Neuronal stem cell (in vitro differentiated cells): Measurements from ENCODE around the gene AMMECR1.

ENCODE experiments used
- DNase-seq: peaks from one replicate; pipeline ENCODE4 v3.0.0-alpha.2; 2013; ENCODE audit warnings: low spot score
- H2AFZ ChIP-seq: one replicate; pipeline ENCODE4 v1.6.1; 2013; ENCODE audit warnings: mild to moderate bottlenecking, low read length, inconsistent platforms
- H2AK5ac ChIP-seq: 2 replicates; pipeline ENCODE4 v1.6.1; 2013; ENCODE audit warnings: low read depth, mild to moderate bottlenecking, inconsistent platforms, low read length, moderate library complexity, mixed read lengths
- H2BK120ac ChIP-seq: 2 replicates; pipeline ENCODE4 v1.6.1; 2013; ENCODE audit warnings: low read depth, mild to moderate bottlenecking, inconsistent platforms, low read length, moderate library complexity, mixed read lengths
- H2BK12ac ChIP-seq: one replicate; pipeline ENCODE4 v1.6.1; 2013; ENCODE audit warnings: low read length, inconsistent platforms
- H2BK15ac ChIP-seq: 2 replicates; pipeline ENCODE4 v1.6.1; 2013; ENCODE audit warnings: mild to moderate bottlenecking, low read length, inconsistent platforms, mixed read lengths
- H2BK5ac ChIP-seq: one replicate; pipeline ENCODE4 v1.6.1; 2013; ENCODE audit warnings: inconsistent platforms, mild to moderate bottlenecking, low read length, moderate library complexity
- H3K14ac ChIP-seq: one replicate; pipeline ENCODE4 v1.6.1; 2013; ENCODE audit warnings: low read length, inconsistent platforms
- H3K18ac ChIP-seq: 2 replicates; pipeline ENCODE4 v1.6.1; 2013; ENCODE audit warnings: low read length, inconsistent platforms
- H3K23ac ChIP-seq: 2 replicates; pipeline ENCODE4 v1.6.1; 2013; ENCODE audit warnings: low read depth, mild to moderate bottlenecking, mixed read lengths, low read length, inconsistent platforms; ENCODE audit not compliant: poor library complexity
- H3K27ac ChIP-seq: replicated peaks from 3 replicates; pipeline ENCODE4 v1.5.1; 2013; ENCODE audit warnings: low read length, inconsistent platforms
- H3K27me3 ChIP-seq, 3 experiments: 2 replicates each; pipeline ENCODE4 v1.6.1; 2013; ENCODE audit warnings: low read length in 3 of 3, mild to moderate bottlenecking in 2 of 3, inconsistent platforms in 1 of 3, low read depth in 1 of 3, mixed read lengths in 1 of 3, moderate library complexity in 1 of 3; ENCODE audit not compliant: control insufficient read depth in 3 of 3, insufficient read depth in 3 of 3
- H3K36me3 ChIP-seq, 2 donors: replicated peaks in 1 of 2; 2 replicates each; pipeline ENCODE4 v1.6.1; 2013; ENCODE audit warnings: low read length in 2 of 2; ENCODE audit not compliant: control insufficient read depth in 2 of 2, insufficient read depth in 2 of 2
- H3K4ac ChIP-seq: 2 replicates; pipeline ENCODE4 v1.6.1; 2013; ENCODE audit warnings: inconsistent platforms, mild to moderate bottlenecking, low read length, moderate library complexity
- H3K4me1 ChIP-seq, 2 donors: 1 replicate in 1 of 2; 2 replicates in 1 of 2; pipeline ENCODE4 v1.6.1; 2013; ENCODE audit warnings: low read length in 2 of 2, low read depth in 1 of 2; ENCODE audit not compliant: control insufficient read depth in 2 of 2, insufficient read depth in 1 of 2
- H3K4me2 ChIP-seq: one replicate; pipeline ENCODE4 v1.6.1; 2013; ENCODE audit warnings: mild to moderate bottlenecking, low read length, inconsistent platforms; ENCODE audit not compliant: insufficient read depth, poor library complexity, severe bottlenecking
- H3K4me3 ChIP-seq, 2 donors: 2 replicates each; pipeline ENCODE4 v1.5.1; 2013; ENCODE audit warnings: low read length in 2 of 2, mild to moderate bottlenecking in 2 of 2, inconsistent platforms in 1 of 2, moderate library complexity in 1 of 2
- H3K79me1 ChIP-seq: one replicate; pipeline ENCODE4 v1.6.1; 2013; ENCODE audit warnings: low read depth, mild to moderate bottlenecking, inconsistent platforms, low read length, moderate library complexity
- H3K9ac ChIP-seq: one replicate; pipeline ENCODE4 v1.6.1; 2013; ENCODE audit warnings: mild to moderate bottlenecking, low read depth, low read length, inconsistent platforms; ENCODE audit not compliant: poor library complexity
- H3K9me3 ChIP-seq, 2 donors: replicated peaks in 1 of 2; 2 replicates each; pipeline versions ENCODE3 to v1.6.1; 2013; ENCODE audit warnings: low read length in 2 of 2, mild to moderate bottlenecking in 2 of 2, inconsistent platforms in 1 of 2, low read depth in 1 of 2, mixed read lengths in 1 of 2, moderate library complexity in 1 of 2; ENCODE audit not compliant: control insufficient read depth in 2 of 2, insufficient read depth in 1 of 2
- H4K8ac ChIP-seq: one replicate; pipeline ENCODE4 v1.6.1; 2013; ENCODE audit warnings: low read depth, mild to moderate bottlenecking, inconsistent platforms, low read length, moderate library complexity
- H4K91ac ChIP-seq: one replicate; pipeline ENCODE4 v1.6.1; 2013; ENCODE audit warnings: low read length, low read depth, mild to moderate bottlenecking, inconsistent platforms; ENCODE audit not compliant: poor library complexity
- WGBS, 2 donors: extraction: QIAGEN DNeasy Blood & Tissue Kit; methylation state at CpG; one replicate each; pipeline ENCODE4 v1.1.7; 2013; ENCODE audit warnings: missing lambda C conversion rate in 2 of 2, mixed read lengths in 1 of 2; ENCODE audit not compliant: insufficient read length in 2 of 2, insufficient replicate concordance in 1 of 2; ENCODE audit errors: extremely low coverage in 2 of 2; 5-methylcytosine and 5-hydroxymethylcytosine counted together

The AMMECR1 gene

DNA sequence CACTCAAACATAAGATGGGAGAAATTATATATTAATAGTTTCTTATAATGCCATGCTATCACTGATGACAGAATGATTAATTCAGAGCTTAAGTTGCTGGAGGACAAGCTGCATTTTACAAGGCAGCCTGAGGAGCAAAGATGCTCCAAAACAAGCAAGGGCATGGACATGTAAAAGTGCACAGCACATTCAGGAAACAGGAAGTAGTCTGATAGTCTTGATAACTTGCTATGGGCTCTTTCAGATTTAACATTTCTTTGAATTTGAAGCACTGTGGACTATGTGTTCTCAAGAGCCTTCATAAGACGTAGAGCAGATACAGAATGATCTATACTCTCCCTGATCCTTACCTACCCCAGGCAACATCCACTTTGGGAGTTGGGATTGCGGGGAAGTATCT, 50.0 kb downstream of the AMMECR1 start:
- no peak overlapping the region for H3K18ac ChIP-seq
- no peak overlapping the region for H4K8ac ChIP-seq
- no CpG with 5 or more reads among the region's 2 CpGs for WGBS, 2 donors
- no peak overlapping the region for H3K4ac ChIP-seq
- no peak overlapping the region for H3K9ac ChIP-seq
- no peaks in the 10 kb centered on the region for H3K4me1 ChIP-seq
- no peaks in the 10 kb centered on the region for H3K79me1 ChIP-seq
- H3K27me3 ChIP-seq = no peaks in the 10 kb centered on the region
- H2BK120ac ChIP-seq = no peak overlapping the region
- no peak overlapping the region for H3K27ac ChIP-seq
- H3K23ac ChIP-seq = no peak overlapping the region
- no peak overlapping the region for H3K14ac ChIP-seq
- DNase-seq = no peak
- no peak overlapping the region for H2AK5ac ChIP-seq
- H2BK12ac ChIP-seq = no peak overlapping the region
- no peak overlapping the region for H3K4me2 ChIP-seq
- H2AFZ ChIP-seq = no peak overlapping the region
- no peaks in the 10 kb centered on the region for H3K9me3 ChIP-seq
- no peak overlapping the region for H2BK5ac ChIP-seq
- no peak overlapping the region for H3K4me3 ChIP-seq
- H4K91ac ChIP-seq = no peak overlapping the region
- no peaks in the 10 kb centered on the region for H3K36me3 ChIP-seq
- no peak overlapping the region for H2BK15ac ChIP-seq

DNA sequence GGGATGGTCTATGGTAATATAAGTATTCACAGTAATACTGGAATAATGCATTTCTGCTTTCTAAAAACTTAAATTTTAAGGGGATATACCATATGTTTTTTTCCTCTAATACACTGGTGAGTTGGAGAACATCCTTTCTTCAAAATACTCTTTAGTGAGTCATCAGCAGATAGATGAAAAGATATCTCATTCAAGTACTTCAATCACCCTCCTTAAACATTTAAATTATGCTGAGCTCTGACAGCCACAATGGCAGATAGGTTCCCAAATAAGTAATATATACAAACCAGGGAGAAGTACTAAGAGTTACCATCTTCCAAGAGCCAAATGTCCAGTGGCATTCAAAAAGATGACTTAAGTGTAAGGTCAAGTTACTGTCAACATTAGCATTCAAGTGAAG, 52.2 kb downstream of the AMMECR1 start:
- no peak overlapping the region for H2AK5ac ChIP-seq
- H2BK5ac ChIP-seq = no peak overlapping the region
- H3K27me3 ChIP-seq = no peaks in the 10 kb centered on the region
- no peaks in the 10 kb centered on the region for H3K4me1 ChIP-seq
- H4K91ac ChIP-seq = no peak overlapping the region
- H3K4me2 ChIP-seq = no peak overlapping the region
- no peak overlapping the region for H3K27ac ChIP-seq
- no peak overlapping the region for H2BK15ac ChIP-seq
- H4K8ac ChIP-seq = no peak overlapping the region
- H3K9me3 ChIP-seq = no peaks in the 10 kb centered on the region
- no peak overlapping the region for H3K4ac ChIP-seq
- no peak overlapping the region for H2BK120ac ChIP-seq
- no peak overlapping the region for H3K4me3 ChIP-seq
- H3K79me1 ChIP-seq = no peaks in the 10 kb centered on the region
- H2AFZ ChIP-seq = no peak overlapping the region
- no peak for DNase-seq
- no peak overlapping the region for H3K23ac ChIP-seq
- no peak overlapping the region for H3K9ac ChIP-seq
- no peak overlapping the region for H3K18ac ChIP-seq
- no peak overlapping the region for H2BK12ac ChIP-seq
- H3K36me3 ChIP-seq = no peaks in the 10 kb centered on the region
- no peak overlapping the region for H3K14ac ChIP-seq

DNA sequence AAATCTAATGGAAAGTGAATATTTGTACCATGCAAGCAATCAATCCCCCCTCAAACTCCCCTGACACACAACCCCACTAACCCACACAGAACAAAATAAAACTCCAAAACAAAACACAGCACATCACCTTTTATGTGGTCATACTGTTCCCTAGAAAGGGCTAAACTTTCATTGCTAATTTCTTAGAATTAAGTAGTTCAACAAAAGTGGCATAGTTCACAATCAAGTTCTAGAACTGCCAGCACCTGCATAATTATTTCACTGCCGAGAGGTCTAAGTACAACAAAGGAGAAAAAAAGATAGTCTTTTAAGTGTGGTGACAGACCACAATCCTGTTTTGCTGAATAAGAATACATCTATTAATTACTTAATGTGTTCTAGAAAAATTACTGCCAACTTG, 58.8 kb downstream of the AMMECR1 start:
- no peak overlapping the region for H3K4ac ChIP-seq
- no CpG with 5 or more reads among the region's 1 CpG for WGBS, 2 donors
- DNase-seq = no peak
- no peak overlapping the region for H3K18ac ChIP-seq
- no peak overlapping the region for H3K9ac ChIP-seq
- no peaks in the 10 kb centered on the region for H3K27me3 ChIP-seq
- no peaks in the 10 kb centered on the region for H3K36me3 ChIP-seq
- no peak overlapping the region for H3K23ac ChIP-seq
- H3K79me1 ChIP-seq = no peaks in the 10 kb centered on the region
- no peak overlapping the region for H2AFZ ChIP-seq
- no peak overlapping the region for H3K27ac ChIP-seq
- H3K4me3 ChIP-seq = no peak overlapping the region
- no peaks in the 10 kb centered on the region for H3K9me3 ChIP-seq
- no peak overlapping the region for H2BK5ac ChIP-seq
- peaks cover 0 to 2% of the 10 kb centered on the region in 2 donors for H3K4me1 ChIP-seq
- H2AK5ac ChIP-seq = no peak overlapping the region
- no peak overlapping the region for H2BK120ac ChIP-seq
- H4K8ac ChIP-seq = no peak overlapping the region
- no peak overlapping the region for H2BK15ac ChIP-seq
- H2BK12ac ChIP-seq = no peak overlapping the region
- H3K14ac ChIP-seq = no peak overlapping the region
- H3K4me2 ChIP-seq = no peak overlapping the region
- H4K91ac ChIP-seq = no peak overlapping the region

DNA sequence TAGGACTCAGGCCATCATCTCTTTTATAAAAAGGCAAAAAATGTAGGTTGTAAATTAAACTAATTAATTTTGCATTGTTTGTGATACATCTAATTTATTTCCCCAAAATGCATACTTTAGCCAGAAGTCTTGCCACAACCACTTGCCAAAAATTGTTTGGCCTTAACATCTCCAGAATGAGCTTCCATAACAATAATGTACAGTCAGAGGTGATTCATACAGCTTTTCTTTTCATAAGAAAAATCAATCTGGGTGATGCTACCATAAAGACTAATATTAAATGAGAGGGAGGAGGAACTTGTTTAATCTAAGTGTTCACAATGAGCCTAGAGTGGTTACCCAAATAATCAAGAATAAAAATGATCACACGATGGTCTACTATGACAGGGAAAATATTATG, 59.3 kb downstream of the AMMECR1 start:
- Histone ChIP-seq H2AK5ac (no peak overlapping the region), H3K4ac (no peak overlapping the region), H2BK5ac (no peak overlapping the region), H2BK120ac (no peak overlapping the region), H3K4me2 (no peak overlapping the region), H4K8ac (no peak overlapping the region), H3K14ac (no peak overlapping the region), H3K4me1 (peaks cover 0 to 2% of the 10 kb centered on the region in 2 donors), H3K27ac (no peak overlapping the region), H3K27me3 (no peaks in the 10 kb centered on the region), H4K91ac (no peak overlapping the region), H3K18ac (no peak overlapping the region), H3K23ac (no peak overlapping the region), H2BK12ac (no peak overlapping the region), H3K4me3 (no peak overlapping the region), H3K9ac (no peak overlapping the region), H2BK15ac (no peak overlapping the region), H3K36me3 (no peaks in the 10 kb centered on the region), H3K79me1 (no peaks in the 10 kb centered on the region), H2AFZ (no peak overlapping the region), H3K9me3 (no peaks in the 10 kb centered on the region)
- no CpG with 5 or more reads among the region's 1 CpG for WGBS, 2 donors
- no peak for DNase-seq
